ENCODE results near the gene LCLAT1.

The LCLAT1 gene

GRCh38 chr2:30567317-30567716 is 120.3 kb downstream of the LCLAT1 start:
- Histone ChIP-seq H3K27me3 (ENCODE audit: control insufficient read depth in 2 of 2, insufficient read depth in 2 of 2, low read length in 2 of 2) (no peaks in the 10 kb centered on the region), H3K9ac (ENCODE audit: low read depth in 1 of 2, low read length in 2 of 2) (no peak overlapping the region), H3K9me3 (ENCODE audit: control insufficient read depth in 2 of 2, low read length in 2 of 2) (no peaks in the 10 kb centered on the region), H3K36me3 (ENCODE audit: control insufficient read depth in 2 of 2, insufficient read depth in 2 of 2, low read length in 2 of 2) (peaks cover 3 to 6% of the 10 kb centered on the region in 2 donors), H3K4me3 (ENCODE audit: low read length in 2 of 2) (no peak overlapping the region), H3K27ac (ENCODE audit: low read depth in 2 of 2, low read length in 2 of 2) (no peak overlapping the region), H3K4me1 (ENCODE audit: control insufficient read depth in 2 of 2, insufficient read depth in 2 of 2, low read length in 2 of 2) (no peaks in the 10 kb centered on the region)

- H3K4me1 ChIP-seq (ENCODE audit: control insufficient read depth in 2 of 2, insufficient read depth in 2 of 2, low read length in 2 of 2): no peaks in the 10 kb centered on the region
- H3K27me3 ChIP-seq (ENCODE audit: control insufficient read depth in 2 of 2, insufficient read depth in 2 of 2, low read length in 2 of 2): no peaks in the 10 kb centered on the region
- H3K4me3 ChIP-seq (ENCODE audit: low read length in 2 of 2): no peak overlapping the region
- no peak overlapping the region for H3K27ac ChIP-seq (ENCODE audit: low read depth in 2 of 2, low read length in 2 of 2)
- no peaks in the 10 kb centered on the region for H3K9me3 ChIP-seq (ENCODE audit: control insufficient read depth in 2 of 2, low read length in 2 of 2)
- H3K36me3 ChIP-seq (ENCODE audit: control insufficient read depth in 2 of 2, insufficient read depth in 2 of 2, low read length in 2 of 2): no peaks in the 10 kb centered on the region
- H3K9ac ChIP-seq (ENCODE audit: low read depth in 1 of 2, low read length in 2 of 2): no peak overlapping the region
These were observed 122.9 kb downstream of the LCLAT1 start for GRCh38 chr2:30569946-30570345.

- Histone ChIP-seq H3K9me3 (ENCODE audit: control insufficient read depth in 2 of 2, low read length in 2 of 2) (no peaks in the 10 kb centered on the region), H3K36me3 (ENCODE audit: control insufficient read depth in 2 of 2, insufficient read depth in 2 of 2, low read length in 2 of 2) (no peaks in the 10 kb centered on the region), H3K4me3 (ENCODE audit: low read length in 2 of 2) (no peak overlapping the region), H3K9ac (ENCODE audit: low read depth in 1 of 2, low read length in 2 of 2) (no peak overlapping the region), H3K27ac (ENCODE audit: low read depth in 2 of 2, low read length in 2 of 2) (no peak overlapping the region), H3K27me3 (ENCODE audit: control insufficient read depth in 2 of 2, insufficient read depth in 2 of 2, low read length in 2 of 2) (no peaks in the 10 kb centered on the region), H3K4me1 (ENCODE audit: control insufficient read depth in 2 of 2, insufficient read depth in 2 of 2, low read length in 2 of 2) (no peaks in the 10 kb centered on the region)
These were observed 130.1 kb downstream of the LCLAT1 start for GRCh38 chr2:30577151-30577550.

GRCh38 chr2:30580391-30580790 is 133.3 kb downstream of the LCLAT1 start:
- H3K4me1 ChIP-seq (ENCODE audit: control insufficient read depth in 2 of 2, insufficient read depth in 2 of 2, low read length in 2 of 2): no peaks in the 10 kb centered on the region
- H3K9me3 ChIP-seq (ENCODE audit: control insufficient read depth in 2 of 2, low read length in 2 of 2): no peaks in the 10 kb centered on the region
- H3K27me3 ChIP-seq (ENCODE audit: control insufficient read depth in 2 of 2, insufficient read depth in 2 of 2, low read length in 2 of 2): no peaks in the 10 kb centered on the region
- no peak overlapping the region for H3K27ac ChIP-seq (ENCODE audit: low read depth in 2 of 2, low read length in 2 of 2)
- H3K36me3 ChIP-seq (ENCODE audit: control insufficient read depth in 2 of 2, insufficient read depth in 2 of 2, low read length in 2 of 2): no peaks in the 10 kb centered on the region
- no peak overlapping the region for H3K4me3 ChIP-seq (ENCODE audit: low read length in 2 of 2)
- H3K9ac ChIP-seq (ENCODE audit: low read depth in 1 of 2, low read length in 2 of 2): no peak overlapping the region

- Histone ChIP-seq H3K4me3 (ENCODE audit: low read length in 2 of 2) (no peak overlapping the region), H3K4me1 (ENCODE audit: control insufficient read depth in 2 of 2, insufficient read depth in 2 of 2, low read length in 2 of 2) (no peaks in the 10 kb centered on the region), H3K27ac (ENCODE audit: low read depth in 2 of 2, low read length in 2 of 2) (no peak overlapping the region), H3K36me3 (ENCODE audit: control insufficient read depth in 2 of 2, insufficient read depth in 2 of 2, low read length in 2 of 2) (no peaks in the 10 kb centered on the region), H3K27me3 (ENCODE audit: control insufficient read depth in 2 of 2, insufficient read depth in 2 of 2, low read length in 2 of 2) (no peaks in the 10 kb centered on the region), H3K9ac (ENCODE audit: low read depth in 1 of 2, low read length in 2 of 2) (no peak overlapping the region), H3K9me3 (ENCODE audit: control insufficient read depth in 2 of 2, low read length in 2 of 2) (no peaks in the 10 kb centered on the region)
These were observed 135.5 kb downstream of the LCLAT1 start for GRCh38 chr2:30582521-30582920.

GRCh38 chr2:30583204-30583749 is 136.2 kb downstream of the LCLAT1 start:
- no peak overlapping the region for H3K4me3 ChIP-seq (ENCODE audit: low read length in 2 of 2)
- no peak overlapping the region for H3K9ac ChIP-seq (ENCODE audit: low read depth in 1 of 2, low read length in 2 of 2)
- H3K9me3 ChIP-seq (ENCODE audit: control insufficient read depth in 2 of 2, low read length in 2 of 2): no peaks in the 10 kb centered on the region
- H3K27me3 ChIP-seq (ENCODE audit: control insufficient read depth in 2 of 2, insufficient read depth in 2 of 2, low read length in 2 of 2): no peaks in the 10 kb centered on the region
- no peak overlapping the region for H3K27ac ChIP-seq (ENCODE audit: low read depth in 2 of 2, low read length in 2 of 2)
- H3K36me3 ChIP-seq (ENCODE audit: control insufficient read depth in 2 of 2, insufficient read depth in 2 of 2, low read length in 2 of 2): peaks cover 0 to 3% of the 10 kb centered on the region in 2 donors
- H3K4me1 ChIP-seq (ENCODE audit: control insufficient read depth in 2 of 2, insufficient read depth in 2 of 2, low read length in 2 of 2): no peaks in the 10 kb centered on the region

- no peaks in the 10 kb centered on the region for H3K27me3 ChIP-seq (ENCODE audit: control insufficient read depth in 2 of 2, insufficient read depth in 2 of 2, low read length in 2 of 2)
- H3K9me3 ChIP-seq (ENCODE audit: control insufficient read depth in 2 of 2, low read length in 2 of 2): no peaks in the 10 kb centered on the region
- peaks cover 0 to 3% of the 10 kb centered on the region in 2 donors for H3K36me3 ChIP-seq (ENCODE audit: control insufficient read depth in 2 of 2, insufficient read depth in 2 of 2, low read length in 2 of 2)
- H3K9ac ChIP-seq (ENCODE audit: low read depth in 1 of 2, low read length in 2 of 2): no peak overlapping the region
- H3K4me1 ChIP-seq (ENCODE audit: control insufficient read depth in 2 of 2, insufficient read depth in 2 of 2, low read length in 2 of 2): no peaks in the 10 kb centered on the region
- H3K27ac ChIP-seq (ENCODE audit: low read depth in 2 of 2, low read length in 2 of 2): no peak overlapping the region
- no peak overlapping the region for H3K4me3 ChIP-seq (ENCODE audit: low read length in 2 of 2)
These were observed 137.1 kb downstream of the LCLAT1 start for GRCh38 chr2:30584116-30584515.

GRCh38 chr2:30588994-30589393 is 141.9 kb downstream of the LCLAT1 start:
- Histone ChIP-seq H3K4me3 (ENCODE audit: low read length in 2 of 2) (no peak overlapping the region), H3K9ac (ENCODE audit: low read depth in 1 of 2, low read length in 2 of 2) (no peak overlapping the region), H3K4me1 (ENCODE audit: control insufficient read depth in 2 of 2, insufficient read depth in 2 of 2, low read length in 2 of 2) (no peaks in the 10 kb centered on the region), H3K27ac (ENCODE audit: low read depth in 2 of 2, low read length in 2 of 2) (no peak overlapping the region), H3K9me3 (ENCODE audit: control insufficient read depth in 2 of 2, low read length in 2 of 2) (no peaks in the 10 kb centered on the region), H3K27me3 (ENCODE audit: control insufficient read depth in 2 of 2, insufficient read depth in 2 of 2, low read length in 2 of 2) (no peaks in the 10 kb centered on the region), H3K36me3 (ENCODE audit: control insufficient read depth in 2 of 2, insufficient read depth in 2 of 2, low read length in 2 of 2) (peaks cover 0 to 3% of the 10 kb centered on the region in 2 donors)

- Histone ChIP-seq H3K4me3 (ENCODE audit: low read length in 2 of 2) (no peak overlapping the region), H3K9me3 (ENCODE audit: control insufficient read depth in 2 of 2, low read length in 2 of 2) (no peaks in the 10 kb centered on the region), H3K9ac (ENCODE audit: low read depth in 1 of 2, low read length in 2 of 2) (no peak overlapping the region), H3K36me3 (ENCODE audit: control insufficient read depth in 2 of 2, insufficient read depth in 2 of 2, low read length in 2 of 2) (peaks cover 3% of the 10 kb centered on the region in 2 donors), H3K27ac (ENCODE audit: low read depth in 2 of 2, low read length in 2 of 2) (no peak overlapping the region), H3K4me1 (ENCODE audit: control insufficient read depth in 2 of 2, insufficient read depth in 2 of 2, low read length in 2 of 2) (no peaks in the 10 kb centered on the region), H3K27me3 (ENCODE audit: control insufficient read depth in 2 of 2, insufficient read depth in 2 of 2, low read length in 2 of 2) (no peaks in the 10 kb centered on the region)
These were observed 143.4 kb downstream of the LCLAT1 start for GRCh38 chr2:30590407-30590806.

- no peaks in the 10 kb centered on the region for H3K27me3 ChIP-seq (ENCODE audit: control insufficient read depth in 2 of 2, insufficient read depth in 2 of 2, low read length in 2 of 2)
- no peak overlapping the region for H3K4me3 ChIP-seq (ENCODE audit: low read length in 2 of 2)
- no peaks in the 10 kb centered on the region for H3K4me1 ChIP-seq (ENCODE audit: control insufficient read depth in 2 of 2, insufficient read depth in 2 of 2, low read length in 2 of 2)
- H3K27ac ChIP-seq (ENCODE audit: low read depth in 2 of 2, low read length in 2 of 2): no peak overlapping the region
- H3K9ac ChIP-seq (ENCODE audit: low read depth in 1 of 2, low read length in 2 of 2): no peak overlapping the region
- peaks cover 3% of the 10 kb centered on the region in 2 donors for H3K36me3 ChIP-seq (ENCODE audit: control insufficient read depth in 2 of 2, insufficient read depth in 2 of 2, low read length in 2 of 2)
- no peaks in the 10 kb centered on the region for H3K9me3 ChIP-seq (ENCODE audit: control insufficient read depth in 2 of 2, low read length in 2 of 2)
These were observed 144.1 kb downstream of the LCLAT1 start for GRCh38 chr2:30591186-30591585.

GRCh38 chr2:30601375-30601774 is 154.3 kb downstream of the LCLAT1 start:
- Histone ChIP-seq H3K9me3 (ENCODE audit: control insufficient read depth in 2 of 2, low read length in 2 of 2) (no peaks in the 10 kb centered on the region), H3K4me3 (ENCODE audit: low read length in 2 of 2) (no peak overlapping the region), H3K27me3 (ENCODE audit: control insufficient read depth in 2 of 2, insufficient read depth in 2 of 2, low read length in 2 of 2) (no peaks in the 10 kb centered on the region), H3K36me3 (ENCODE audit: control insufficient read depth in 2 of 2, insufficient read depth in 2 of 2, low read length in 2 of 2) (no peaks in the 10 kb centered on the region), H3K4me1 (ENCODE audit: control insufficient read depth in 2 of 2, insufficient read depth in 2 of 2, low read length in 2 of 2) (no peaks in the 10 kb centered on the region), H3K9ac (ENCODE audit: low read depth in 1 of 2, low read length in 2 of 2) (no peak overlapping the region), H3K27ac (ENCODE audit: low read depth in 2 of 2, low read length in 2 of 2) (no peak overlapping the region)
